Measurements from ENCODE around the gene MOB3B. TPM values are rescaled to one million over a fixed set of nuclear protein-coding genes. Genes with fewer than 3 reads are reported as not detected.

The MOB3B gene
- total and polyA plus RNA-seq, 2 of the 13 experiments (the other 11 are each of a cell fraction or from before 2014, with no cell fraction given): 0.03 to 0.09 TPM

GRCh38 chr9:27387722-27388121, 141.9 kb downstream of the MOB3B start:
- DNase-seq (ENCODE audit: low spot score) (no peak), ATAC-seq (no peak), FAIRE-seq (no peak)
- Histone ChIP-seq H3K4me1 (ENCODE audit: insufficient read depth, low read length) (no peaks in the 10 kb centered on the region), H3K36me3 (replicated peaks in 1 of 2; ENCODE audit: control insufficient read depth in 1 of 2, insufficient read depth in 2 of 2, low read length in 2 of 2) (no peaks in the 10 kb centered on the region), H3K9ac (ENCODE audit: insufficient read depth, low read depth, low read length) (no peak overlapping the region), H3K27ac (ENCODE audit: extremely low read length, insufficient read depth, low read length) (no peak overlapping the region), H3K9me3 (ENCODE audit: low read length) (no peaks in the 10 kb centered on the region), H3K4me2 (ENCODE audit: low read depth, low read length) (no peak overlapping the region), H3K79me2 (ENCODE audit: insufficient read depth, low read length) (no peaks in the 10 kb centered on the region), H3K27me3 (ENCODE audit: control insufficient read depth in 1 of 2, insufficient read depth in 2 of 2, low read length in 2 of 2) (peaks cover 0 to 4% of the 10 kb centered on the region in 2 experiments; a peak in 1 of 5 replicates), H4K20me1 (ENCODE audit: insufficient read depth, low read length) (no peaks in the 10 kb centered on the region), H2AFZ (ENCODE audit: low read length) (no peak overlapping the region), H3K4me3 (replicated peaks in 1 of 3; ENCODE audit: insufficient read depth in 1 of 3, low read depth in 2 of 3, low read length in 3 of 3) (no peak overlapping the region)
- ChIA-PET CTCF (ENCODE audit: low intra/inter-chr PET ratio, low total read pairs) (no interaction called here), POLR2A (no interaction called here)
- BruUV-seq (replicated peaks): no TSS peak
- TF ChIP-seq FOXA3 (CRISPR knock-in tag; IDR thresholded peaks at IDR 0.05) (no peak), CREB3 (CRISPR knock-in tag; IDR thresholded peaks at IDR 0.05) (no peak), ZNF652 (CRISPR knock-in tag; IDR thresholded peaks at IDR 0.05; ENCODE audit: borderline replicate concordance, low read depth) (peak; percentile 76)
- in situ Hi-C loops (cut with HindIII; ENCODE audit: extremely low pct_ligation_motif_present, low pct_unique_long_range_greater_than_20kb): no loop called here
- 17% methylated on average over 3 of the region's 3 CpGs for WGBS (ENCODE audit: low lambda C conversion rate)
- intact Hi-C loops (cut with micrococcal nuclease; ENCODE audit: unreplicated experiment): no loop called here

GRCh38 chr9:27386571-27387091, 143.0 kb downstream of the MOB3B start:
- Histone ChIP-seq H3K4me3 (replicated peaks in 1 of 3; ENCODE audit: insufficient read depth in 1 of 3, low read depth in 2 of 3, low read length in 3 of 3) (no peak overlapping the region), H3K27me3 (ENCODE audit: control insufficient read depth in 1 of 2, insufficient read depth in 2 of 2, low read length in 2 of 2) (peaks cover 0 to 4% of the 10 kb centered on the region in 2 experiments; a peak in 2 of 5 replicates), H3K4me2 (ENCODE audit: low read depth, low read length) (no peak overlapping the region), H3K9ac (ENCODE audit: insufficient read depth, low read depth, low read length) (no peak overlapping the region), H3K79me2 (ENCODE audit: insufficient read depth, low read length) (no peaks in the 10 kb centered on the region), H4K20me1 (ENCODE audit: insufficient read depth, low read length) (no peaks in the 10 kb centered on the region), H3K4me1 (ENCODE audit: insufficient read depth, low read length) (no peaks in the 10 kb centered on the region), H3K27ac (ENCODE audit: extremely low read length, insufficient read depth, low read length) (no peak overlapping the region), H3K36me3 (replicated peaks in 1 of 2; ENCODE audit: control insufficient read depth in 1 of 2, insufficient read depth in 2 of 2, low read length in 2 of 2) (no peaks in the 10 kb centered on the region), H3K9me3 (ENCODE audit: low read length) (no peaks in the 10 kb centered on the region), H2AFZ (ENCODE audit: low read length) (no peak overlapping the region)
- no TSS peak for BruUV-seq (replicated peaks)
- WGBS (ENCODE audit: low lambda C conversion rate): 32% methylated on average over 4 of the region's 4 CpGs
- TF ChIP-seq ZMAT5 (CRISPR knock-in tag; IDR thresholded peaks at IDR 0.05; ENCODE audit: borderline replicate concordance, low read depth) (no peak), ZNF431 (CRISPR knock-in tag; IDR thresholded peaks at IDR 0.05; ENCODE audit: borderline replicate concordance, low read depth) (no peak), ZNF720 (CRISPR knock-in tag; IDR thresholded peaks at IDR 0.05) (no peak), TFDP1 (CRISPR knock-in tag; IDR thresholded peaks at IDR 0.05; ENCODE audit: borderline replicate concordance) (no peak)
- intact Hi-C loops (cut with micrococcal nuclease; ENCODE audit: unreplicated experiment) (no loop called here), in situ Hi-C loops (cut with HindIII; ENCODE audit: extremely low pct_ligation_motif_present, low pct_unique_long_range_greater_than_20kb) (no loop called here)
- ATAC-seq (no peak), DNase-seq (ENCODE audit: low spot score) (no peak), FAIRE-seq (no peak)
- POLR2A ChIA-PET: no interaction called here
- CTCF ChIA-PET (ENCODE audit: low intra/inter-chr PET ratio, low total read pairs): no interaction called here

Data from HepG2 (cell line).